Right lobe of liver (tissue), 6 donors: ENCODE measurements around the gene FHOD1. TPM values are rescaled to one million over a fixed set of nuclear protein-coding genes. Genes with fewer than 3 reads are reported as not detected.
A peak's percentile ranks its signal among the peaks of the same experiment; 100 is the strongest.

Source experiments
- ATAC-seq, 4 donors: fragments of 200-7000 bp; cut with Tn5 transposase; one replicate each; pipeline ENCODE4 v1.9.1; 2020; ENCODE audit warnings: mild to moderate bottlenecking in 4 of 4, moderate library complexity in 4 of 4
- DNase-seq, 3 donors: peaks; one replicate each; pipeline ENCODE4 v3.0.0-alpha.2; 2020
- H3K27ac ChIP-seq, 3 donors: fragments of 200-600 bp; one replicate each; pipeline ENCODE4 v1.8.0; 2022
- H3K27me3 ChIP-seq, 2 donors: fragments of 200-600 bp; one replicate each; pipeline ENCODE4 v1.8.0; 2022
- H3K36me3 ChIP-seq, 4 donors: fragments of 200-600 bp; sonication (generic) in 1 of 4; one replicate each; pipeline versions ENCODE4 v1.5.1 to v1.8.0; 2017 to 2022; ENCODE audit warnings: control low read depth in 1 of 4
- H3K4me1 ChIP-seq, 4 donors: fragments of 200-600 bp; sonication (generic) in 1 of 4; one replicate each; pipeline versions ENCODE4 v1.5.1 to v1.8.0; 2017 to 2022; ENCODE audit warnings: control low read depth in 1 of 4
- H3K4me3 ChIP-seq, 3 donors: fragments of 200-600 bp; one replicate each; pipeline ENCODE4 v1.8.0; 2022
- H3K9me3 ChIP-seq, 4 donors: fragments of 200-600 bp; sonication (generic) in 1 of 4; one replicate each; pipeline versions ENCODE4 v1.5.1 to v1.8.0; 2017 to 2022; ENCODE audit warnings: control low read depth in 1 of 4
- CTCF ChIP-seq, 4 donors: fragments of 200-600 bp in 3 of 4; fragments of 450-650 bp in 1 of 4; IDR thresholded peaks; one replicate each; pipeline versions ENCODE4 v1.5.1 to v1.8.0; 2016 to 2022; ENCODE audit warnings: antibody characterized with exemption in 4 of 4, mild to moderate bottlenecking in 2 of 4
- POLR2A ChIP-seq: fragments of 450-650 bp; IDR thresholded peaks from one replicate; pipeline ENCODE4 v1.6.1; 2017; ENCODE audit warnings: antibody characterized with exemption, mild to moderate bottlenecking
- WGBS: methylation state at CpG from one replicate; pipeline ENCODE4 v1.1.6; 2018; ENCODE audit warnings: low coverage, low lambda C conversion rate; ENCODE audit not compliant: insufficient coverage; ENCODE audit errors: missing lambda C conversion rate; 5-methylcytosine and 5-hydroxymethylcytosine counted together
- intact Hi-C, 2 donors: fragments of 100-400 bp; cut with DNase I; formaldehyde crosslinking; loops; one replicate each; pipeline versions ENCODE4 v1.11.2 to v1.14.1; 2022
- total RNA-seq, 6 experiments: library from RNA; depleted of rRNA in 2 of 6; stranded (reverse); fragments of >200 nt in 2 of 6; fragmentation: NEBNext Ultra II Directional in 3 of 6; extraction: Animal tissue kit (Norgen Biotek cat#: 25700) in 3 of 6; gene quantifications; one replicate each; pipeline versions ENCODE4 v1.1.0 to v1.2.4, GENCODE V29; 2016 to 2023
- donor health status: DM: no; HTN: yes; CAD: no.
- donor health status: DM: no; HTN: no; CAD: no.
- donor health status: DM: no; HTN: no; CAD: no.
- donor health status: DM: no; HTN: yes; CAD: no.
- donor health status: DM: no; HTN: yes; CAD: no.

The FHOD1 gene
- total RNA-seq, 6 experiments from 2014 or later, result 2.3 to 9.6 (median 3.5) TPM

DNA sequence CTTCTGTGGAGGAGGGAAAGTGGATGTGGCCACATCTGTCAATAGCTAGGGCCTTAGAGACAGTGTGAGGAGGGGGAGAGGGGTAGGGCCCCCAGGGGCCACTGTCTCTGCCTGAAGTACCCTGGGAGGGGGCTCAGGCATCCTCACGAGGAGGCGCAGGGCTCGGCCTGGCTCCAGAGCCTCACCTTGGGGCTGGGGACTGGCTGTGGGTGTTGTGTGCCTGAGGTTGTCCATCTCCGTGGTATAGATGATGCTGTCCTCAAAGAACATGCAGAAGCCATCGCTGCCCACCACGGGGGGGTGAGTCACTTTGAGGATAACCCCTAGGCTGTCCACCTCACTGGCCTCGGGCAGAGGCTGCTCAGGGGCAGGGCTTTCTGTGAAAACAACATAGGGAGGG is 44.2 kb upstream of the FHOD1 start:
- Histone ChIP-seq H3K27me3 (no peaks in the 10 kb centered on the region), H3K4me1 (no peaks in the 10 kb centered on the region), H3K36me3 (no peaks in the 10 kb centered on the region), H3K9me3 (no peaks in the 10 kb centered on the region), H3K27ac (no peak overlapping the region), H3K4me3 (no peak overlapping the region)
- ATAC-seq (no peak), DNase-seq (no peak)
- TF ChIP-seq CTCF (IDR thresholded peaks at IDR 0.05), result no peak
- TF ChIP-seq POLR2A, result no peak
- intact Hi-C loops, result no loop called here
- WGBS, result 61% methylated on average over 6 of the region's 7 CpGs

DNA sequence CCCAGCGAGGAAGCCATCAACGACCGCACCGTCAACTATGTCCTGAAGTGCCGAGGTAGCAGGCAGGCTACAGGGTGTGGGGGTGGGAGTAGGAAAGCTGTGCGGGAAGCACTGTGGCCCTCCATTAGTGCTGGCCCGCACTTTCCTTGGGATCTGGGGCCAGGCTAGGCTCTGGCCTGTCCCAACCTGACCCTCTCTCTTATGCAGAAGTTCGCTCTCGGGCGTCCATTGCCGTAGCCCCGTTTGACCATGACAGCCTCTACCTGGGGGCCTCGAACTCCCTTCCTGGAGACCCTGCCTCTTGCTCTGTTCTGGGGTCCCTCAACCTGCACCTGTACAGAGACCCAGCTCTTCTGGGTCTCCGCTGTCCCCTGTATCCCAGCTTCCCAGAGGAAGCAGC is 40.7 kb upstream of the FHOD1 start:
- WGBS, result no CpG with 5 or more reads among the region's 14 CpGs
- H3K4me1 ChIP-seq, result no peaks in the 10 kb centered on the region
- TF ChIP-seq CTCF (IDR thresholded peaks at IDR 0.05), result no peak
- TF ChIP-seq POLR2A, result no peak
- no peak overlapping the region for H3K27ac ChIP-seq
- intact Hi-C loops, result no loop called here
- no peak for DNase-seq
- H3K4me3 ChIP-seq, result no peak overlapping the region
- no peak for ATAC-seq
- H3K9me3 ChIP-seq, result no peaks in the 10 kb centered on the region
- H3K27me3 ChIP-seq, result no peaks in the 10 kb centered on the region
- no peaks in the 10 kb centered on the region for H3K36me3 ChIP-seq

GRCh38 chr16:67286441-67287235 is 39.4 kb upstream of the FHOD1 start:
- Histone ChIP-seq H3K4me1 (no peaks in the 10 kb centered on the region), H3K4me3 (no peak overlapping the region), H3K27ac (no peak overlapping the region), H3K9me3 (no peaks in the 10 kb centered on the region), H3K27me3 (no peaks in the 10 kb centered on the region), H3K36me3 (no peaks in the 10 kb centered on the region)
- TF ChIP-seq POLR2A (no peak), CTCF (IDR thresholded peaks at IDR 0.05) (no peak)
- no peak for ATAC-seq
- DNase-seq, result no peak
- intact Hi-C loops, result no loop called here
- WGBS, result 96% methylated on average over 7 of the region's 28 CpGs

DNA sequence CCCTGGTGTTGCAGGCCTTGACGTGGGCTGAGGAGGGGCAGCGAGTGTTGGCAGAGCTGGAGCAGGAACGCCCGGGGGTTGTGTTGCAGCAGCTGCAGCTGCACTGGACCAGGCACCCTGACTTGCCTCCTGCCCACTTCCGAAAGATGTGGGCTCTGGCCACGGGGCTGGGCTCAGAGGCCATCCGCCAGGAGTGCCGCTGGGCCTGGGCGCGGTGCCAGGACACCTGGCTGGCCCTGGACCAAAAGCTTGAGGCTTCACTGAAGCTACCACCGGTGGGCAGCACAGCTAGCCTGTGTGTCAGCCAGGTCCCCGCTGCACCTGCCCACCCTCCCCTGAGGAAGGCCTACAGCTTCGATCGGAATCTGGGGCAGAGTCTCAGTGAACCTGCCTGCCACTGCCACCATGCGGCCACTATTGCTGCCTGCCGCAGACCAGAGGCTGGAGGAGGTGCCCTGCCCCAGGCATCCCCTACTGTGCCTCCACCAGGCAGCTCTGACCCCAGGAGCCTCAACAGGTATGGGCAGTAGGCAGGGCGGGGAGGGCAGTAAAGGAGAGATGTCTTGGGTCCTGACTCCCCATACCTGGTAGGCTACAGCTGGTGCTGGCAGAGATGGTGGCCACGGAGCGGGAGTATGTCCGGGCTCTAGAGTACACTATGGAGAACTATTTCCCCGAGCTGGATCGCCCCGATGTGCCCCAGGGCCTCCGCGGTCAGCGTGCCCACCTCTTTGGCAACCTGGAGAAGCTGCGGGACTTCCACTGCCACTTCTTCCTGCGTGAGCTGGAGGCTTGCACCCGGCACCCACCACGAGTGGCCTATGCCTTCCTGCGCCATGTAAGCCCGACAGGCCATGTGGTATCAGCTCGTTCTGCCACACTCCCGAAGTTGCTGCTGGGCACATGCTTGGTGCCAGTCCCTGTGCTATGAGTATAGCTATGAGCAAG is 37.7 kb upstream of the FHOD1 start:
- Histone ChIP-seq H3K27me3 (no peaks in the 10 kb centered on the region), H3K4me1 (no peaks in the 10 kb centered on the region), H3K36me3 (no peaks in the 10 kb centered on the region), H3K27ac (no peak overlapping the region), H3K9me3 (no peaks in the 10 kb centered on the region), H3K4me3 (no peak overlapping the region)
- TF ChIP-seq CTCF (IDR thresholded peaks at IDR 0.05), result peak; percentile 55 to 66 (median 58)
- no peak for TF ChIP-seq POLR2A
- 51% methylated on average over 6 of the region's 34 CpGs for WGBS
- intact Hi-C loops, result no loop called here
- DNase-seq (peak in 2 of 3 donors; percentile 64 to 68), ATAC-seq (peak; percentile 78 to 92 (median 84))
